ENCODE results near the gene ZDHHC24.

- TF ChIP-seq GATA2 (IDR thresholded peaks at IDR 0.05; ENCODE audit: low read depth, low read length) (no peak), GATA3 (IDR thresholded peaks at IDR 0.05; ENCODE audit: low read depth, low read length) (no peak)
Measured at GRCh38 chr11:66473167-66473566, 72.7 kb downstream of the ZDHHC24 start.
